HCT116 (cell line): Measurements from ENCODE around the gene KLRF2. TPM values are rescaled to one million over a fixed set of nuclear protein-coding genes. Genes with fewer than 3 reads are reported as not detected.
A peak's percentile ranks its signal among the peaks of the same experiment; 100 is the strongest.

Experiments used
- ATAC-seq: fragments of 200-7000 bp; cut with Tn5 transposase; 2 replicates; pipeline ENCODE4 v1.9.1; 2020; ENCODE audit warnings: mild to moderate bottlenecking, moderate library complexity
- BruUV-seq: library from RNA; stranded (reverse); fragments of 400-500 nt; replicated peaks from 2 replicates; lab custom pipeline; 2021; lab: Mats Ljungman, UMichigan
- CTCF ChIA-PET: fragments of 300-600 bp; sonication (Branson Sonifier 250); formaldehyde crosslinking; loops from one replicate; lab custom pipeline; 2021; ENCODE audit warnings: antibody characterized with exemption; lab: Charles Lee
- POLR2A ChIA-PET: fragments of 300-600, 350-600 bp; sonication (Branson Sonifier 250); formaldehyde crosslinking; loops from one replicate; lab custom pipeline; 2021; ENCODE audit warnings: antibody characterized with exemption; lab: Charles Lee
- RAD21 ChIA-PET, 2 experiments: fragments of 300-600 bp; sonication (Branson Sonifier 250); formaldehyde crosslinking; loops; one replicate each; lab custom pipeline; 2023; ENCODE audit warnings: low total read pairs in 2 of 2; ENCODE audit not compliant: uncharacterized antibody in 2 of 2, unreplicated experiment in 2 of 2, low non-redundant PET in 1 of 2; lab: Charles Lee
- DNase-seq: peaks from one replicate; pipeline ENCODE4 v3.0.0-alpha.2; 2010; ENCODE audit warnings: low read depth, low spot score
- H2AFZ ChIP-seq: fragments of 200-600 bp; shearing (Covaris generic), sonication (generic); 2 replicates; pipeline ENCODE4 v1.6.1; 2017; ENCODE audit warnings: low read depth, mixed run types, mixed read lengths, antibody characterized with exemption, low read length; ENCODE audit not compliant: poor library complexity, severe bottlenecking
- H3K27ac ChIP-seq: 2 replicates; pipeline ENCODE4 v1.5.1; 2012; ENCODE audit warnings: low read depth, low read length
- H3K27me3 ChIP-seq: fragments of 200-600 bp; sonication (generic); 2 replicates; pipeline ENCODE4 v1.6.1; 2016; ENCODE audit warnings: mixed run types, low read length, mixed read lengths; ENCODE audit not compliant: insufficient read depth
- H3K36me3 ChIP-seq, 2 experiments: fragments of 200-500 bp in 1 of 2; fragments of 200-600 bp in 1 of 2; sonication (Bioruptor generic) in 1 of 2; sonication (generic) in 1 of 2; 2 replicates each; pipeline versions ENCODE4 v1.5.1 to v1.6.1; 2014 to 2016; ENCODE audit warnings: low read length in 2 of 2, inconsistent platforms in 1 of 2, mixed read lengths in 1 of 2, mixed run types in 1 of 2; ENCODE audit not compliant: insufficient read depth in 2 of 2, control insufficient read depth in 1 of 2
- H3K4me1 ChIP-seq, 2 experiments: fragments of 200-600 bp in 1 of 2; sonication (generic) in 1 of 2; 2 replicates each; pipeline versions ENCODE4 v1.5.1 to v1.6.1; 2012 to 2017; ENCODE audit warnings: low read length in 2 of 2, inconsistent platforms in 1 of 2, mild to moderate bottlenecking in 1 of 2, mixed read lengths in 1 of 2, mixed run types in 1 of 2, moderate library complexity in 1 of 2; ENCODE audit not compliant: insufficient read depth in 2 of 2, control insufficient read depth in 1 of 2
- H3K4me2 ChIP-seq: fragments of 200-600 bp; sonication (generic); 2 replicates; pipeline ENCODE4 v1.6.1; 2017; ENCODE audit warnings: mixed run types, low read length, mixed read lengths
- H3K4me3 ChIP-seq, 2 experiments: fragments of 200-600 bp in 1 of 2; sonication (generic) in 1 of 2; replicated peaks in 1 of 2; 2 replicates each; pipeline ENCODE4 v1.5.1; 2011 to 2016; ENCODE audit warnings: low read length in 2 of 2, control low read depth in 1 of 2, low read depth in 1 of 2, mild to moderate bottlenecking in 1 of 2, mixed read lengths in 1 of 2, mixed run types in 1 of 2
- H3K79me2 ChIP-seq: fragments of 200-600 bp; sonication (generic); 2 replicates; pipeline ENCODE4 v1.6.1; 2017; ENCODE audit warnings: mild to moderate bottlenecking, mixed run types, low read length, moderate library complexity, mixed read lengths; ENCODE audit not compliant: insufficient read depth
- H3K9ac ChIP-seq: fragments of 200-600 bp; sonication (generic); 2 replicates; pipeline ENCODE4 v1.6.1; 2016; ENCODE audit warnings: low read length, mixed read lengths
- H3K9me2 ChIP-seq: fragments of 200-600 bp; sonication (generic), shearing (Covaris generic); 2 replicates; pipeline ENCODE4 v1.6.1; 2017; ENCODE audit warnings: mixed run types, mild to moderate bottlenecking, moderate library complexity; ENCODE audit not compliant: insufficient read depth
- H3K9me3 ChIP-seq, 2 experiments: fragments of 200-500 bp in 1 of 2; fragments of 200-600 bp in 1 of 2; sonication (Bioruptor generic) in 1 of 2; sonication (generic) in 1 of 2; 2 replicates each; pipeline ENCODE4 v1.6.1; 2014 to 2017; ENCODE audit warnings: low read length in 2 of 2, mixed read lengths in 2 of 2, inconsistent platforms in 1 of 2, low read depth in 1 of 2, mild to moderate bottlenecking in 1 of 2, mixed run types in 1 of 2, moderate library complexity in 1 of 2; ENCODE audit not compliant: control insufficient read depth in 1 of 2, insufficient read depth in 1 of 2
- H4K20me1 ChIP-seq: fragments of 200-600 bp; sonication (generic), shearing (Covaris generic); 2 replicates; pipeline ENCODE4 v1.6.1; 2017; ENCODE audit warnings: mixed run types, mild to moderate bottlenecking, moderate library complexity; ENCODE audit not compliant: insufficient read depth
- EGR1 ChIP-seq: IDR thresholded peaks from 2 replicates; pipeline ENCODE4 v1.6.1; 2012; ENCODE audit warnings: low read depth
- EZH2phosphoT487 ChIP-seq: fragments of 200-600 bp; IDR thresholded peaks from 2 replicates; pipeline ENCODE4 v1.6.1; 2018; ENCODE audit warnings: antibody characterized with exemption, borderline replicate concordance
- JUND ChIP-seq: IDR thresholded peaks from 2 replicates; pipeline ENCODE4 v1.6.1; 2012
- POLR2AphosphoS5 ChIP-seq: IDR thresholded peaks from 2 replicates; pipeline ENCODE4 v1.6.1; 2011; ENCODE audit warnings: mild to moderate bottlenecking, low read depth, low read length, moderate library complexity
- RAD21 ChIP-seq: IDR thresholded peaks from 2 replicates; pipeline ENCODE4 v1.6.1; 2012; ENCODE audit warnings: low read depth, mild to moderate bottlenecking
- intact Hi-C: fragments of 100-400 bp; cut with micrococcal nuclease; formaldehyde crosslinking; loops from 2 replicates; pipeline ENCODE4 v1.10.0; 2022
- total RNA-seq: library from RNA; stranded (reverse); gene quantifications from one replicate; pipeline ENCODE4 v1.2.1, GENCODE V29; 2021; ENCODE audit not compliant: unreplicated experiment
- TF ChIP-seq, protein P1 (sequence below): IDR thresholded peaks from 2 replicates; pipeline ENCODE4 v1.6.1; 2011; ENCODE audit warnings: mild to moderate bottlenecking, low read length, moderate library complexity; ENCODE audit not compliant: insufficient replicate concordance; ENCODE audit errors: extremely low read depth
- TF ChIP-seq, protein P2 (sequence below), 3 experiments: fragments of 200-600 bp in 1 of 3; sonication (generic) in 1 of 3; IDR thresholded peaks in 2 of 3; conservative IDR thresholded peaks in 1 of 3; 2 replicates each; pipeline ENCODE4 v1.5.1; 2012 to 2017; ENCODE audit warnings: low read depth in 2 of 3, low read length in 2 of 3, antibody characterized with exemption in 1 of 3, borderline replicate concordance in 1 of 3, control low read depth in 1 of 3, mild to moderate bottlenecking in 1 of 3, mixed read lengths in 1 of 3, mixed run types in 1 of 3, moderate library complexity in 1 of 3; ENCODE audit not compliant: insufficient read depth in 1 of 3

KLRF2 gene
- total RNA-seq, 1 experiment from 2014 or later: not detected

DNA sequence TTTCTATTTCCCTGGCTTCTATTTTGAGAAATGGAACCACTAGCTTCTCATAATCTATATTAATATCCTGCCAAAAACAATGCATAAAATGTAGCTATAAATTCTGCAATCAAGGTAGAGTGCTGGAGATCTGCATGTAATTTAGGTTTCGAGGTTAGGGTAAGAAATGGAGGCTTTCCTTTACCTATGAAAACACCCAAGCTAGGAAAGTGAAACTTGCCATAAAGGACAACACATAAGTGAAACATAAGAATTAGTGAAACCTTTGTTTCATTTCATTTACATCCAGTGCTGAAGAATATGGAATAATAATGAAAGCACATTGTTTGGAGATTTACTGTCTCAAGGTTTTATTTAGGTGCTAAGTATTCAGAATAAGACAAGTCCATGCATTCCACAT lies 41.1 kb downstream of the KLRF2 start (continued):
- TF ChIP-seq, protein P1, sequence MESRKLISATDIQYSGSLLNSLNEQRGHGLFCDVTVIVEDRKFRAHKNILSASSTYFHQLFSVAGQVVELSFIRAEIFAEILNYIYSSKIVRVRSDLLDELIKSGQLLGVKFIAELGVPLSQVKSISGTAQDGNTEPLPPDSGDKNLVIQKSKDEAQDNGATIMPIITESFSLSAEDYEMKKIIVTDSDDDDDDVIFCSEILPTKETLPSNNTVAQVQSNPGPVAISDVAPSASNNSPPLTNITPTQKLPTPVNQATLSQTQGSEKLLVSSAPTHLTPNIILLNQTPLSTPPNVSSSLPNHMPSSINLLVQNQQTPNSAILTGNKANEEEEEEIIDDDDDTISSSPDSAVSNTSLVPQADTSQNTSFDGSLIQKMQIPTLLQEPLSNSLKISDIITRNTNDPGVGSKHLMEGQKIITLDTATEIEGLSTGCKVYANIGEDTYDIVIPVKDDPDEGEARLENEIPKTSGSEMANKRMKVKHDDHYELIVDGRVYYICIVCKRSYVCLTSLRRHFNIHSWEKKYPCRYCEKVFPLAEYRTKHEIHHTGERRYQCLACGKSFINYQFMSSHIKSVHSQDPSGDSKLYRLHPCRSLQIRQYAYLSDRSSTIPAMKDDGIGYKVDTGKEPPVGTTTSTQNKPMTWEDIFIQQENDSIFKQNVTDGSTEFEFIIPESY: no peak
- no peak for TF ChIP-seq EZH2phosphoT487
- no peak for TF ChIP-seq JUND
- TF ChIP-seq POLR2AphosphoS5: no peak

DNA sequence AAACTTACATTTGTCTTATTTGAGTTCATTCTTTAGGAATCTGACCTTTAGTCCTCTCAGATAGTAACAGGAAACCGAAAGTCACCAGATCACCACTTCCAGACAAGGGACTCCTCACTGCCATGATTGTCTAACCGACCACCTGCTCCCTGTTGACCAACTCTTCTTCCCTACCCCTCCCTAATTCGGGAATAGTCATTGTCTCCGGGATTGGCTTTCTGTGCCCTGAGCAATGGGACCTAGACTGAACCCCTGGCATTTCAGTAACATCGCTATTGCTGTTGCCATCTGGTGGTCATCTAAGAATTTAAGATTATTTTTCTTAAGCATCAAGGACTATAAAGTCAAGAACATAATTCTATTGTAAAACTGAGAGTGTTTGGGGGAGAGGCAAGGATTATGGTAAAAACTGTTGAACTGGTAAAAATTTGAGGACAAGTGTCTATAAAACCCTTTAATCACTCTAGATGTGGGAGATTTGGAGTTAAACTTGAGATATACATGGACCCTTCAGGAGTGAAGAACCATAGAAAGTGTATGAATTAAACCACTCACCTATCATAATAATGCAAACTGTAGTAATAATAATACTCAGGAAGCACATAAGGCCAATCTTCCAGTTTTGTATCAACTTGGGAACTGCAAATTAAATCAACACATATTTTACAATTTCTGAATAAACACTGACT lies 44.6 kb downstream of the KLRF2 start:
- ChIA-PET RAD21 (no interaction called here), CTCF (interaction anchor here (1.0 kb wide), 2 partner anchors 10 to 176 kb away, joined by 3 to 6 read pairs; no protein-coding TSS in a partner anchor), POLR2A (no interaction called here)
- no peak overlapping the region for H2AFZ ChIP-seq
- H3K27ac ChIP-seq: no peak overlapping the region
- no peaks in the 10 kb centered on the region for H4K20me1 ChIP-seq
- no peaks in the 10 kb centered on the region for H3K9me2 ChIP-seq
- H3K9ac ChIP-seq: no peak overlapping the region
- H3K27me3 ChIP-seq: peaks cover 30% of the 10 kb centered on the region
- no peak overlapping the region for H3K4me3 ChIP-seq
- BruUV-seq: no TSS peak
- no peaks in the 10 kb centered on the region for H3K4me1 ChIP-seq
- ATAC-seq: peak; percentile 73
- DNase-seq: peak; percentile 24
- peak; percentile 47 for TF ChIP-seq RAD21
- TF ChIP-seq EGR1: no peak
- TF ChIP-seq, protein P2, sequence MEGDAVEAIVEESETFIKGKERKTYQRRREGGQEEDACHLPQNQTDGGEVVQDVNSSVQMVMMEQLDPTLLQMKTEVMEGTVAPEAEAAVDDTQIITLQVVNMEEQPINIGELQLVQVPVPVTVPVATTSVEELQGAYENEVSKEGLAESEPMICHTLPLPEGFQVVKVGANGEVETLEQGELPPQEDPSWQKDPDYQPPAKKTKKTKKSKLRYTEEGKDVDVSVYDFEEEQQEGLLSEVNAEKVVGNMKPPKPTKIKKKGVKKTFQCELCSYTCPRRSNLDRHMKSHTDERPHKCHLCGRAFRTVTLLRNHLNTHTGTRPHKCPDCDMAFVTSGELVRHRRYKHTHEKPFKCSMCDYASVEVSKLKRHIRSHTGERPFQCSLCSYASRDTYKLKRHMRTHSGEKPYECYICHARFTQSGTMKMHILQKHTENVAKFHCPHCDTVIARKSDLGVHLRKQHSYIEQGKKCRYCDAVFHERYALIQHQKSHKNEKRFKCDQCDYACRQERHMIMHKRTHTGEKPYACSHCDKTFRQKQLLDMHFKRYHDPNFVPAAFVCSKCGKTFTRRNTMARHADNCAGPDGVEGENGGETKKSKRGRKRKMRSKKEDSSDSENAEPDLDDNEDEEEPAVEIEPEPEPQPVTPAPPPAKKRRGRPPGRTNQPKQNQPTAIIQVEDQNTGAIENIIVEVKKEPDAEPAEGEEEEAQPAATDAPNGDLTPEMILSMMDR (IDR thresholded peaks at IDR 0.05 in 2 of 3, conservative IDR thresholded peaks at IDR 0.05 in 1 of 3; ENCODE audit: borderline replicate concordance in 1 of 3, insufficient read depth in 1 of 3, low read depth in 2 of 3, low read length in 2 of 3): peak; percentile 43 to 50 (median 47); a peak in 5 of 6 replicates
- H3K79me2 ChIP-seq: no peaks in the 10 kb centered on the region
- intact Hi-C loops: loop anchor here (1.0 to 5.0 kb wide), 3 partner anchors 111 to 594 kb away; no protein-coding TSS in a partner anchor
- no peak overlapping the region for H3K4me2 ChIP-seq
- H3K9me3 ChIP-seq: no peaks in the 10 kb centered on the region
- no peaks in the 10 kb centered on the region for H3K36me3 ChIP-seq
